H1 (cell line): ENCODE measurements around the gene HINT2. TPM values are rescaled to one million over a fixed set of nuclear protein-coding genes. Genes with fewer than 3 reads are reported as not detected.

Experiments
- CEBPB ChIP-seq: IDR thresholded peaks from 2 replicates; pipeline ENCODE4 v1.6.1; 2012; ENCODE audit warnings: low read depth, low read length
- CHD2 ChIP-seq: IDR thresholded peaks from 2 replicates; pipeline ENCODE4 v1.6.1; 2012; ENCODE audit warnings: low read length, improper control_type of control experiment
- CHD7 ChIP-seq: fragments of 300-600 bp; sonication (generic); IDR thresholded peaks from 2 replicates; pipeline ENCODE4 v1.7.1; 2012; ENCODE audit warnings: low read length, moderate library complexity, mild to moderate bottlenecking, inconsistent platforms; ENCODE audit not compliant: insufficient replicate concordance
- EP300 ChIP-seq, 2 experiments: IDR thresholded peaks; 1 replicate in 1 of 2; 2 replicates in 1 of 2; pipeline ENCODE4 v1.6.1; 2011 to 2012; ENCODE audit warnings: low read depth in 2 of 2, low read length in 2 of 2, mild to moderate bottlenecking in 2 of 2, borderline replicate concordance in 1 of 2, inconsistent platforms in 1 of 2, moderate library complexity in 1 of 2
- RNF2 ChIP-seq: fragments of 200-900, 300-1000 bp; sonication (generic); IDR thresholded peaks from 2 replicates; pipeline ENCODE4 v1.7.1; 2016; ENCODE audit warnings: borderline replicate concordance, low read depth, mild to moderate bottlenecking, antibody characterized with exemption, low read length; ENCODE audit not compliant: poor library complexity, severe bottlenecking; ENCODE audit errors: missing control alignments
- YY1 ChIP-seq: IDR thresholded peaks from 2 replicates; pipeline ENCODE4 v1.6.1; 2011; ENCODE audit warnings: low read depth, mild to moderate bottlenecking, low read length
- polyA plus RNA-seq, 7 experiments: library from polyadenylated mRNA; depleted of rRNA in 3 of 7; stranded (reverse) in 5 of 7; unstranded in 2 of 7; fragments of >200 nt in 5 of 7; fragments of 200-250 nt in 2 of 7; gene quantifications; 1 replicate in 5 of 7; 2 replicates in 1 of 7; 4 replicates in 1 of 7; pipeline versions ENCODE4 v1.2.1 to v1.2.3, GENCODE V29; 2011 to 2013; ENCODE audit warnings: missing spikeins in 2 of 7, mixed read lengths in 2 of 7
- total RNA-seq: library from RNA; stranded (reverse); fragmentation: NEBNext Ultra II Directional; extraction: Animal tissue kit (Norgen Biotek cat#: 25700); gene quantifications from 2 replicates; pipeline ENCODE4 v1.2.1, GENCODE V29; 2021

Gene HINT2
- total and polyA plus RNA-seq, 2 of the 8 experiments (the other 6 are each of a cell fraction or from before 2014, with no cell fraction given), result 32.1 to 51.2 TPM

GRCh38 chr9:35835766-35836165, 20.9 kb upstream of the HINT2 start (continued):
- TF ChIP-seq CHD7 (no peak), CHD2 (no peak), YY1 (no peak), RNF2 (no peak), EP300 (IDR thresholded peaks at IDR 0.05; ENCODE audit: borderline replicate concordance in 1 of 2, low read depth in 2 of 2, low read length in 2 of 2) (no peak), CEBPB (no peak)
